Keratinocyte (primary cell): ENCODE measurements around the gene RCE1. TPM values are rescaled to one million over a fixed set of nuclear protein-coding genes. Genes with fewer than 3 reads are reported as not detected.

Source experiments
- DNase-seq: peaks from one replicate; pipeline ENCODE4 v3.0.0-alpha.2; 2011; ENCODE audit warnings: low read depth, missing footprints, low spot score
- FAIRE-seq: peaks from 2 replicates; lab custom pipeline; 2011; peaks lifted over from hg19 to GRCh38; lab: Jason Lieb, UNC
- H2AFZ ChIP-seq: 2 replicates; pipeline ENCODE4 v1.6.0; 2012; ENCODE audit warnings: low read length, control low read depth, inconsistent platforms; ENCODE audit not compliant: control insufficient read depth
- H3K27ac ChIP-seq: 2 replicates; pipeline ENCODE4 v1.5.1; 2011; ENCODE audit warnings: low read length; ENCODE audit not compliant: control insufficient read depth, insufficient read depth
- H3K27me3 ChIP-seq: 3 replicates; pipeline ENCODE4 v1.6.0; 2011; ENCODE audit warnings: low read length; ENCODE audit not compliant: control insufficient read depth, insufficient read depth; ENCODE audit errors: extremely low read depth
- H3K36me3 ChIP-seq, 2 experiments: 2 replicates in 1 of 2; 3 replicates in 1 of 2; pipeline ENCODE4 v1.5.1; 2011; ENCODE audit warnings: low read length in 2 of 2, mild to moderate bottlenecking in 1 of 2; ENCODE audit not compliant: control insufficient read depth in 2 of 2, insufficient read depth in 2 of 2; ENCODE audit errors: extremely low read depth in 1 of 2
- H3K4me1 ChIP-seq: 3 replicates; pipeline ENCODE4 v1.5.1; 2011; ENCODE audit warnings: low read length; ENCODE audit not compliant: control insufficient read depth, insufficient read depth; ENCODE audit errors: extremely low read depth
- H3K4me2 ChIP-seq: 3 replicates; pipeline ENCODE4 v1.6.0; 2011; ENCODE audit warnings: low read depth, low read length; ENCODE audit not compliant: control insufficient read depth, insufficient read depth; ENCODE audit errors: extremely low read depth
- H3K4me3 ChIP-seq, 3 experiments: fragments of 200-600 bp in 1 of 3; sonication (generic) in 1 of 3; 2 replicates in 2 of 3; 3 replicates in 1 of 3; pipeline ENCODE4 v1.5.1; 2011 to 2016; ENCODE audit warnings: low read length in 3 of 3, mild to moderate bottlenecking in 3 of 3, control low read depth in 2 of 3, inconsistent platforms in 1 of 3, low read depth in 1 of 3, mixed read lengths in 1 of 3, mixed run types in 1 of 3, moderate library complexity in 1 of 3; ENCODE audit not compliant: control insufficient read depth in 2 of 3, insufficient read depth in 2 of 3; ENCODE audit errors: extremely low read depth in 1 of 3
- H3K79me2 ChIP-seq: 2 replicates; pipeline ENCODE4 v1.6.0; 2012; ENCODE audit warnings: low read length; ENCODE audit not compliant: control insufficient read depth, insufficient read depth
- H3K9ac ChIP-seq: 3 replicates; pipeline ENCODE4 v1.6.0; 2011; ENCODE audit warnings: low read length; ENCODE audit not compliant: control insufficient read depth, insufficient read depth; ENCODE audit errors: extremely low read depth
- H3K9me1 ChIP-seq: 3 replicates; pipeline ENCODE4 v1.6.0; 2011; ENCODE audit warnings: low read length; ENCODE audit not compliant: control insufficient read depth, insufficient read depth; ENCODE audit errors: extremely low read depth
- H3K9me3 ChIP-seq: 2 replicates; pipeline ENCODE4 v1.5.1; 2012; ENCODE audit warnings: low read depth, low read length; ENCODE audit not compliant: control insufficient read depth
- H4K20me1 ChIP-seq: 3 replicates; pipeline ENCODE4 v1.6.0; 2011; ENCODE audit warnings: low read length; ENCODE audit not compliant: control insufficient read depth, insufficient read depth; ENCODE audit errors: extremely low read depth
- CTCF ChIP-seq, 3 experiments: IDR thresholded peaks in 1 of 3; conservative IDR thresholded peaks in 1 of 3; optimal IDR thresholded peaks in 1 of 3; 2 replicates in 2 of 3; 3 replicates in 1 of 3; pipeline versions ENCODE3 to v1.5.1; 2011; ENCODE audit warnings: low read length in 3 of 3, mild to moderate bottlenecking in 3 of 3, moderate library complexity in 2 of 3, control low read depth in 1 of 3, inconsistent platforms in 1 of 3; ENCODE audit not compliant: insufficient read depth in 2 of 3; ENCODE audit errors: extremely low read depth in 1 of 3
- EZH2 ChIP-seq: IDR thresholded peaks from one replicate; pipeline ENCODE4 v1.6.1; 2012; ENCODE audit warnings: inconsistent platforms, mild to moderate bottlenecking, low read length, moderate library complexity
- dilution Hi-C: fragments of 300-500 bp; cut with MboI; formaldehyde crosslinking; loops from one replicate; pipeline ENCODE4 v1.7.0; 2020; ENCODE audit warnings: low sequenced_read_pairs; ENCODE audit not compliant: extremely low pct_ligation_motif_present
- polyA plus RNA-seq, 5 experiments: library from polyadenylated mRNA; depleted of rRNA in 3 of 5; stranded (reverse) in 3 of 5; stranded (forward) in 1 of 5; unstranded in 1 of 5; fragments of >200 nt; gene quantifications; 1 replicate in 1 of 5; 2 replicates in 3 of 5; 3 replicates in 1 of 5; pipeline versions ENCODE4 v1.2.1 to v1.2.3, GENCODE V29; 2011 to 2012; ENCODE audit warnings: missing spikeins in 2 of 5, low read depth in 1 of 5, low replicate concordance in 1 of 5

RCE1 gene
- polyA plus RNA-seq, 1 donor (not counting 4 experiments of a cell fraction or from before 2014, with no cell fraction given): 11.2 TPM

DNA sequence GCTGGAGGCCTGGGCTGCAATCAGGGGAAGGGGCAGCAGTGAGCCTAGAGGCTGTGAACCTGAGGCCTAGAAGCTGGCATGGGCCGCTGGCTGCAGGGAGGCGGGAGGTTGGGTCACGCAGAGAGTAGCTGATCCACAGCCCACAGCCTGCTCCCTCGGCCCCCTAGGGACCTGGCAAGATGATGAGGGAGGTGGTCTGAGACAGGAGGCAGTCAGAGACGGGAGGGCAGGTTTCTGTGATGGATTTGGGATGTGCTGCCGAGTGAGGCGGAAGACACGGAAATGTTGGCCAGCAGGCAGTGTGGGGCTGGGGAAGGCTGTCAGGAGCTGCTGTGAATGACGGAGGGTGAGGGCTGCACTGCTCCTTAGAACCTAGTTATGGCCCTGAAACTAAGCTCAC, 36.3 kb downstream of the RCE1 start:
- peaks cover 23% of the 10 kb centered on the region for H4K20me1 ChIP-seq
- H3K9me1 ChIP-seq: peaks cover 6% of the 10 kb centered on the region
- H3K4me3 ChIP-seq: no peak overlapping the region
- no peak for DNase-seq
- H3K79me2 ChIP-seq: peaks cover 13% of the 10 kb centered on the region
- H3K36me3 ChIP-seq: peaks cover 2 to 4% of the 10 kb centered on the region in 2 experiments
- no peaks in the 10 kb centered on the region for H3K27me3 ChIP-seq
- no peak overlapping the region for H3K9ac ChIP-seq
- dilution Hi-C loops: no loop called here
- H3K4me1 ChIP-seq: peaks cover 46% of the 10 kb centered on the region
- no peak for TF ChIP-seq CTCF (optimal IDR thresholded peaks at IDR 0.05 in 1 of 3, IDR thresholded peaks at IDR 0.05 in 1 of 3, conservative IDR thresholded peaks at IDR 0.05 in 1 of 3; ENCODE audit: extremely low read depth in 1 of 3, insufficient read depth in 2 of 3, low read length in 3 of 3)
- no peak for TF ChIP-seq EZH2
- H2AFZ ChIP-seq: no peak overlapping the region
- no peak overlapping the region for H3K27ac ChIP-seq
- no peak overlapping the region for H3K4me2 ChIP-seq
- H3K9me3 ChIP-seq: no peaks in the 10 kb centered on the region
- FAIRE-seq: no peak

- Histone ChIP-seq H3K27me3 (no peaks in the 10 kb centered on the region), H3K4me3 (no peak overlapping the region), H3K79me2 (peaks cover 13% of the 10 kb centered on the region), H2AFZ (no peak overlapping the region), H3K9me3 (no peaks in the 10 kb centered on the region), H4K20me1 (peaks cover 23% of the 10 kb centered on the region), H3K9me1 (peaks cover 6% of the 10 kb centered on the region), H3K27ac (no peak overlapping the region), H3K4me2 (no peak overlapping the region), H3K9ac (no peak overlapping the region), H3K4me1 (peaks cover 46% of the 10 kb centered on the region), H3K36me3 (peaks cover 2 to 4% of the 10 kb centered on the region in 2 experiments)
- no peak for FAIRE-seq
- dilution Hi-C loops: no loop called here
- no peak for TF ChIP-seq EZH2
- no peak for TF ChIP-seq CTCF (optimal IDR thresholded peaks at IDR 0.05 in 1 of 3, IDR thresholded peaks at IDR 0.05 in 1 of 3, conservative IDR thresholded peaks at IDR 0.05 in 1 of 3; ENCODE audit: extremely low read depth in 1 of 3, insufficient read depth in 2 of 3, low read length in 3 of 3)
- DNase-seq: no peak
These were observed 36.8 kb downstream of the RCE1 start for GRCh38 chr11:66879999-66880398.
